Thyroid gland (tissue), 4 donors: ENCODE results near the gene EBI3.

Experiments used
- POLR2A ChIP-seq, 2 donors: fragments of 450-650 bp; IDR thresholded peaks; one replicate each; pipeline ENCODE4 v1.6.1; 2017; ENCODE audit warnings: antibody characterized with exemption in 2 of 2, mild to moderate bottlenecking in 2 of 2, moderate library complexity in 1 of 2
- TF ChIP-seq, protein P1 (sequence below), 6 experiments: fragments of 200-600 bp in 3 of 6; fragments of 450-650 bp in 3 of 6; sonication (generic) in 3 of 6; IDR thresholded peaks; one replicate each; pipeline ENCODE4 v1.5.1; 2016 to 2019; ENCODE audit warnings: antibody characterized with exemption in 6 of 6, mild to moderate bottlenecking in 2 of 6, inconsistent platforms in 1 of 6, moderate library complexity in 1 of 6

DNA sequence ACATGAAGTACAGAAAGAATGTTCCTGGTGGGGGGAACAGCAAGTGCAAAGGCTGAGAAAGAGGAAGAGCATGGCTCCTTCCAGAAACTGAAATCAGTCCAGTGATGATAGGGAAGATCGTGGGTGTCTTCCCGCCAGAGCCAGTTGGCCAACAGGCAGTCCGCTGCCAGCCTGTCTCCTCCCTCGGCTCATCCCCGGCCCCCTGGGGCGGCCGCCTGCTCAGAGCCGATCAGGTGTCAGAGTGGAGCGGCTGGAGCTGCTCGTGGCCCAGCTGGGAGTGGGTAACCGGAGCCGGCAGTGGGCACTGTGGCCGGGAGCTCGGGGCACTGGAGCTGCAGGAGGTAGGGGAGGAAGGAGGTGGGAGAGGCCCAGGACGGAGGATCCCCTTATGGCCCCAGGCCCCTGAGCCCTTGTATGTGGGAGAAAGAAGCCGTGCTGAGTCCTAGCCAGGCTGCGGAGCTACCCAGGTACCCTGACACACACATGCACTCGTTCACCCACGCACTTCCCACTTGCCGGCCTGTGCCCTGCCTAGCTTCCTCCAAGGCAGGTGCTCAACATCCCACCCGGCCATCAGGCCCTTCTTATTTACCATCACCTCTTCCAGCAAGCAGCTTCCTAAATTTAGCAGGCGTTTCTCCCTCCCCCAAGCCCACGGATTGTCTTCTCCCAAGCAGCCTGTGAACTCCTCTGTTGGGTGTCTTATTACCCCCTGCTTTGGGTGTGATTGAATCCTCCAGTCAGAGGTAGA, 45.2 kb upstream of the EBI3 start:
- no peak for TF ChIP-seq POLR2A (IDR thresholded peaks at IDR 0.05)
- TF ChIP-seq, protein P1, sequence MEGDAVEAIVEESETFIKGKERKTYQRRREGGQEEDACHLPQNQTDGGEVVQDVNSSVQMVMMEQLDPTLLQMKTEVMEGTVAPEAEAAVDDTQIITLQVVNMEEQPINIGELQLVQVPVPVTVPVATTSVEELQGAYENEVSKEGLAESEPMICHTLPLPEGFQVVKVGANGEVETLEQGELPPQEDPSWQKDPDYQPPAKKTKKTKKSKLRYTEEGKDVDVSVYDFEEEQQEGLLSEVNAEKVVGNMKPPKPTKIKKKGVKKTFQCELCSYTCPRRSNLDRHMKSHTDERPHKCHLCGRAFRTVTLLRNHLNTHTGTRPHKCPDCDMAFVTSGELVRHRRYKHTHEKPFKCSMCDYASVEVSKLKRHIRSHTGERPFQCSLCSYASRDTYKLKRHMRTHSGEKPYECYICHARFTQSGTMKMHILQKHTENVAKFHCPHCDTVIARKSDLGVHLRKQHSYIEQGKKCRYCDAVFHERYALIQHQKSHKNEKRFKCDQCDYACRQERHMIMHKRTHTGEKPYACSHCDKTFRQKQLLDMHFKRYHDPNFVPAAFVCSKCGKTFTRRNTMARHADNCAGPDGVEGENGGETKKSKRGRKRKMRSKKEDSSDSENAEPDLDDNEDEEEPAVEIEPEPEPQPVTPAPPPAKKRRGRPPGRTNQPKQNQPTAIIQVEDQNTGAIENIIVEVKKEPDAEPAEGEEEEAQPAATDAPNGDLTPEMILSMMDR (IDR thresholded peaks at IDR 0.05), result no peak
